SJSA1 (cell line): ENCODE results near the gene UBE2B. TPM values are rescaled to one million over a fixed set of nuclear protein-coding genes. Genes with fewer than 3 reads are reported as not detected.
"Not testable (repeated sequence)": the region's sequence is repeated elsewhere in the genome, so short reads cannot be mapped to it uniquely, and the experiment has no call there.

Experiments
- DNase-seq, 2 experiments: peaks; one replicate each; pipeline ENCODE4 v3.0.0-alpha.2; 2015 to 2020; ENCODE audit warnings: low spot score in 2 of 2, low read depth in 1 of 2
- H3K27ac ChIP-seq: fragments of 250-450 bp; sonication (Bioruptor Pico); 2 replicates; pipeline ENCODE4 v1.5.1; 2020; ENCODE audit warnings: mild to moderate bottlenecking, moderate library complexity
- H3K27me3 ChIP-seq: fragments of 250-450 bp; sonication (Bioruptor Pico); replicated peaks from 2 replicates; pipeline ENCODE4 v1.5.1; 2020; ENCODE audit warnings: mild to moderate bottlenecking, moderate library complexity
- H3K36me3 ChIP-seq: fragments of 250-450 bp; sonication (Bioruptor Pico); 2 replicates; pipeline ENCODE4 v1.5.1; 2020; ENCODE audit warnings: mild to moderate bottlenecking
- H3K4me1 ChIP-seq: fragments of 250-450 bp; sonication (Bioruptor Pico); replicated peaks from 2 replicates; pipeline ENCODE4 v1.6.1; 2021; ENCODE audit warnings: mild to moderate bottlenecking
- H3K4me3 ChIP-seq: fragments of 250-450 bp; sonication (Bioruptor Pico); 2 replicates; pipeline ENCODE4 v1.5.1; 2020; ENCODE audit warnings: mild to moderate bottlenecking
- H3K9me3 ChIP-seq: fragments of 250-450 bp; sonication (Bioruptor Pico); replicated peaks from 2 replicates; pipeline ENCODE4 v1.5.1; 2020; ENCODE audit warnings: mild to moderate bottlenecking
- total RNA-seq: library from RNA; depleted of rRNA; stranded (reverse); fragments of >200 nt; shearing (Covaris generic); gene quantifications from 2 replicates; pipeline ENCODE4 v1.2.3, GENCODE V29; 2014; rRNA removed

Gene UBE2B
- total RNA-seq: 54.4 and 55.8 TPM in 2 replicates

- no peaks in the 10 kb centered on the region for H3K9me3 ChIP-seq
- peaks cover 38% of the 10 kb centered on the region for H3K36me3 ChIP-seq
- peak within 1 kb of the TSS; percentile 99 for H3K27ac ChIP-seq
- peak within 1 kb of the TSS; percentile 86 for H3K4me3 ChIP-seq
- H3K4me1 ChIP-seq: peaks cover 17% of the 10 kb centered on the region
- no peaks in the 10 kb centered on the region for H3K27me3 ChIP-seq
- peak; percentile 100 for DNase-seq
Observed at GRCh38 chr5:134370871-134371833, at the start of gene UBE2B. Gene UBE2B (plus strand): TSS chr5:134371569. CDS start chr5:134371596, 27 bp downstream.

DNA sequence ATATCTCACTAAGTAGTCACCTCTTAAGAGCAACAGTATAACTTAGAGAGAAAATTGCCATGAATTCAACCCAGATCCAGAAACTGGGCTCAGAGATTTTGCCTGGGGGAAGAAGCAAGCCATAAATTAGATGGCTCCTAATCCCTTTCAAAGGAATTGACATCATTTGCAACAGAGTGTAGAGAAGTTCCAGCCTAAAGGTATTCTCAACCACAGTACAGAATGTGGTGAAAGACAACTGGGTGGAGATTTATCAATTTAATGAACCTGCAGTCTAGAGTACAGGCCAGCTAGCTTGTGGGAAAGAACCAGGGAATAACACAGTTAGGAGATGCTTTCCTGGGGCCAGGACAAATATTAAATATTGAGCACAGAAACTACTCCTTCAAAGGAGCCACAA, 44.0 kb upstream of the UBE2B start:
- no peak for DNase-seq
- Histone ChIP-seq H3K4me3 (no peak overlapping the region), H3K27me3 (no peaks in the 10 kb centered on the region), H3K27ac (no peak overlapping the region), H3K36me3 (no peaks in the 10 kb centered on the region), H3K4me1 (no peaks in the 10 kb centered on the region), H3K9me3 (peaks cover 12% of the 10 kb centered on the region)

GRCh38 chr5:134328619-134329018, 42.8 kb upstream of the UBE2B start:
- H3K27me3 ChIP-seq: no peaks in the 10 kb centered on the region
- DNase-seq: no peak
- H3K27ac ChIP-seq: no peak overlapping the region
- peaks cover 12% of the 10 kb centered on the region for H3K9me3 ChIP-seq
- no peak overlapping the region for H3K4me3 ChIP-seq
- H3K4me1 ChIP-seq: no peaks in the 10 kb centered on the region
- no peaks in the 10 kb centered on the region for H3K36me3 ChIP-seq

DNA sequence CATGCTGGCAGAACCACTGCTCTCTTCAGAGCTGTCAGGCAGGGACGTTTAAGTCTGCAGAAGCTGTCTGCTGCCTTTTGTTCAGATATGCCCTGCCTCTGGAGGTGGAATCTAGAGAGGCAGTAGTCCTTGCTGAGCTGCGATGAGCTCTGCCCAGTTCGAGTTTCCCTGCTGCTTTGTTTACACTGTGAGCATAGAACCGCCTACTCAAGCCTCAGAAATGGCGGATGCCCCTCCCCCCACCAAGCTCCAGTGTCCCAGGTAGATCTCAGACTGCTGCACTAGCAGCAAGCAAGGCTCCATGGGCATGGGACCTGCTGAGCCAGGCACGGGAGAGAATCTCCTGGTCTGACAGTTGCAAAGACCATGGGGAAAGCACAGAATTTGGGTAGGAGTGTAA, 34.5 kb upstream of the UBE2B start:
- not testable (repeated sequence) for DNase-seq, H3K27me3 ChIP-seq, H3K9me3 ChIP-seq, H3K4me1 ChIP-seq, H3K36me3 ChIP-seq, H3K27ac ChIP-seq, H3K4me3 ChIP-seq

GRCh38 chr5:134343500-134343899, 27.9 kb upstream of the UBE2B start:
- H3K4me1 ChIP-seq, DNase-seq, H3K36me3 ChIP-seq, H3K27me3 ChIP-seq, H3K4me3 ChIP-seq, H3K27ac ChIP-seq, H3K9me3 ChIP-seq: not testable (repeated sequence)

DNA sequence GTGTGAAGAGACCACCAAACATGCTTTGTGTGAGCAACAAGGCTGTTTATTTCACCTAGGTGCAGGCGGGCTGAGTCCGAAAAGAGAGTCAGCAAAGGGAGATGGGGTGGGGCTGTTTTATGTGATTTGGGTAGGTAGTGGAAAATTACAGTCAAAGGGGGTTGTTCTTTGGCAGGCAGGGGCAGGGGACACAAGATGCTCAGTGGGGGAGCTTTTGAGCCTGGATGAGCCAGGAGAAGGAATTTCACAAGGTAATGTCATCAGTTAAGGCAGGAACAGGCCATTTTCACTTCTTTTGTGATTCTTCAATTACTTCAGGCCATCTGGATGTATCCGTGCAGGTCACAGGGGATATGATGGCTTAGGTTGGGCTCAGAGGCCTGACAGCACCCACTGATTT, 25.9 kb upstream of the UBE2B start:
- H3K27me3 ChIP-seq, H3K27ac ChIP-seq, H3K4me1 ChIP-seq, DNase-seq, H3K9me3 ChIP-seq, H3K4me3 ChIP-seq, H3K36me3 ChIP-seq: not testable (repeated sequence)

GRCh38 chr5:134345996-134346395, 25.4 kb upstream of the UBE2B start:
- Histone ChIP-seq H3K4me1 (no peaks in the 10 kb centered on the region), H3K27me3 (no peaks in the 10 kb centered on the region), H3K9me3 (no peaks in the 10 kb centered on the region), H3K4me3 (no peak overlapping the region), H3K27ac (no peak overlapping the region), H3K36me3 (no peaks in the 10 kb centered on the region)
- no peak for DNase-seq

DNA sequence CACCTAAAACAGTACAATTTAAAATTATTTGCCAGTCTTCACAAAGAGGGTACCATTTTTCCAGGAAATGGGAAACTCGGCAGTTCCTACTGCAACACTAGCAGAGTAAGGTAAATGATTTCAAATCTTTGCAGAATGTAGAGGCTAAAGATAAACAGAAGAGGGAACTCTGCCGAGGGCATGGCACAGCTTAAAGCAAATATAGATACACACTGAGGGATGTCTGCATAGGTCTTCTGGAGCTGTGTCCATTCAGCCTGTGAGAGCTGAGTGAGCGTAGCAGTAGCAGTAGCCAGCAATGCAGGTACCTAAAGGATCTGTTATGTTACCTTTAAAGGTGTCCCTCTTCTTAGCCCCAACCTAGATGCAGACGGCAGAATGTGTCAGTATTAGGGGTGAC, 21.9 kb upstream of the UBE2B start:
- DNase-seq: no peak
- no peaks in the 10 kb centered on the region for H3K4me1 ChIP-seq
- no peaks in the 10 kb centered on the region for H3K36me3 ChIP-seq

DNA sequence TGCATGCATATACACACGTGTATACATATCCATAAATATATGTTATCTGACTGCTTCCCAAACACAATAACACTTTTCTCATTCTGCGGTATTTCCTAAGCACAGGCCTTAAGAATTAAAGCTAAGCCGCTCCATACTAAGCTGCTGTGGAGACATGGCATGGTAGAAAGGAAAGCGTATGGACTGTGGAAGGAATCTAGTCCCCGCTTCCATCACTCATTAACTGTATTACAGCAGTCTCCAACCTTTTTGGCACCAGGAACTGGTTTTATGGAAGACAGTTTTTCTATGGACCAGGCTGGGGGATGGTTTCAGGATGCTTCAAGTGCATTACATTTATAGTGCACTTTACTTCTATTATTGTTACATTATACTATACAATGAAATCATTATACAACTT, 15.7 kb upstream of the UBE2B start:
- H3K4me1 ChIP-seq: no peaks in the 10 kb centered on the region
- no peaks in the 10 kb centered on the region for H3K27me3 ChIP-seq
- no peaks in the 10 kb centered on the region for H3K9me3 ChIP-seq
- no peaks in the 10 kb centered on the region for H3K36me3 ChIP-seq
- DNase-seq: no peak
- H3K4me3 ChIP-seq: no peak overlapping the region
- H3K27ac ChIP-seq: no peak overlapping the region

More for the DNA sequence above, 21.9 kb upstream of the UBE2B start:
- Histone ChIP-seq H3K27ac (no peak overlapping the region), H3K27me3 (no peaks in the 10 kb centered on the region), H3K4me3 (no peak overlapping the region), H3K9me3 (no peaks in the 10 kb centered on the region)

DNA sequence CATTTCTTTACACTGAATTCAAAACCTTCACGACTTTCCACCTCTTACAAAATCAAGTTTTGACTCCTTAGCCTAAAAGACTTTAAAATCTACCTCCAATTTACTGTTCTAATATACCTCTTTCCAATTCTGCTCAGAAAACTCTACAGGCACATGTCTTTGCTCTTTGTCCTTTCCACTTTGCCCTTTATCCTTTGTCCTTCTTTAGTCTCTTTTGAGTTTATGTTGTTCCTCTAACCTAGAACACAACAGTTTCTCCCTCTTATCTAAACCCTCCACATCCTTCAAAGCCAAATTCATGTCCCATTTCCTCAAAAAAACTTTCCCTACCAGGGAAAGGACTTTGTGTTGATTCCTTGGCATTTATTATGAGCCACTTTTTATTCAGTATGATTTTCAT, 5.8 kb upstream of the UBE2B start:
- no peak for DNase-seq
- no peaks in the 10 kb centered on the region for H3K27me3 ChIP-seq
- H3K27ac ChIP-seq: no peak overlapping the region
- H3K4me3 ChIP-seq: no peak overlapping the region
- peaks cover 10% of the 10 kb centered on the region for H3K4me1 ChIP-seq
- peaks cover 8% of the 10 kb centered on the region for H3K36me3 ChIP-seq
- H3K9me3 ChIP-seq: no peaks in the 10 kb centered on the region

DNA sequence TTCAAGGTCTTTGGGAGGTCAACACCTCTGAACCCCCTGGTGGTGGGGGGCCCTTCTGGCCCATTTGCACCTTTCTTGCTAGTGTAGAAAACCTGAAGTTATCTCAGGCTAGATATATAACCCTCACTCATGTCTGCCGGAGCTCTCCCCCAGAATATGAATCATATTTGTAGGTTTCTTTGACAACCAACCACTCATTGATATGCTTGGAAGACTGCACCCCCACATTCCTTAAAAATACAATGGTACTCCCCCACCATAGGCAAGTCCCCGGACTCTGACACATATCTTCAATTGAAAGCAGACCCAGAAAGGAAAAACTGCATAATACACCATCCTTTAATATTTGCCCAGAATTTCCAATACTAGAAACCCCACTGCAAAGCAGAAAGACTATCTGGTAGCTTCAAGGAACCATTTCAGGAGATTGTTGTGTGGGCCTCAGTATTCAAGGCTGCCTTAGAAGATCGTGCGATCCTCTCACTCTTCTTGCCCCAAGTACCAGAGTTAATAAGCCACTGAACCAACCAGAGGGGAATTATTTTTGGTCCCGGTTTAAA, 978 bp upstream of the UBE2B start:
- no peak for DNase-seq
- Histone ChIP-seq H3K27me3 (no peaks in the 10 kb centered on the region), H3K4me3 (peak overlapping the region; percentile 86), H3K4me1 (peaks cover 17% of the 10 kb centered on the region), H3K36me3 (peaks cover 37% of the 10 kb centered on the region), H3K27ac (peak overlapping the region; percentile 99), H3K9me3 (no peaks in the 10 kb centered on the region)

GRCh38 chr5:134371834-134372340, 518 bp downstream of the UBE2B start:
- peak in 1 of 2 experiments; percentile 73 for DNase-seq
- Histone ChIP-seq H3K27ac (peak overlapping the region; percentile 99), H3K4me3 (peak overlapping the region; percentile 86), H3K4me1 (peaks cover 17% of the 10 kb centered on the region), H3K9me3 (no peaks in the 10 kb centered on the region), H3K27me3 (no peaks in the 10 kb centered on the region), H3K36me3 (peaks cover 42% of the 10 kb centered on the region)

DNA sequence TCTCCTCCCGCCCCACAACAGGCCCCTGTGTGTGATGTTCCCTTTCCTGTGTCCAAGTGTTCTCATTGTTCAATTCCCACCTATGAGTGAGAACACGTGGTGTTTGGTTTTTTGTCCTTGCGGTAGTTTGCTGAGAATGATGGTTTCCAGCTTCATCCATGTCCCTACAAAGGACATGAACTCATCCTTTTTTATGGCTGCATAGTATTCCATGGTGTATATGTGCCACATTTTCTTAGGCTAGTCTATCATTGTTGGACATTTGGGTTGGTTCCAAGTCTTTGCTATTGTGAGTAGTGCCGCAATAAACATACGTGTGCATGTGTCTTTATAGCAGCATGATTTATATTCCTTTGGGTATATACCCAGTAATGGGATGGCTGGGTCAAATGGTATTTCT, 2.3 kb downstream of the UBE2B start:
- peaks cover 54% of the 10 kb centered on the region for H3K36me3 ChIP-seq
- H3K27ac ChIP-seq, H3K4me3 ChIP-seq, H3K9me3 ChIP-seq, DNase-seq, H3K27me3 ChIP-seq: not testable (repeated sequence)
- H3K4me1 ChIP-seq: peaks cover 13% of the 10 kb centered on the region

DNA sequence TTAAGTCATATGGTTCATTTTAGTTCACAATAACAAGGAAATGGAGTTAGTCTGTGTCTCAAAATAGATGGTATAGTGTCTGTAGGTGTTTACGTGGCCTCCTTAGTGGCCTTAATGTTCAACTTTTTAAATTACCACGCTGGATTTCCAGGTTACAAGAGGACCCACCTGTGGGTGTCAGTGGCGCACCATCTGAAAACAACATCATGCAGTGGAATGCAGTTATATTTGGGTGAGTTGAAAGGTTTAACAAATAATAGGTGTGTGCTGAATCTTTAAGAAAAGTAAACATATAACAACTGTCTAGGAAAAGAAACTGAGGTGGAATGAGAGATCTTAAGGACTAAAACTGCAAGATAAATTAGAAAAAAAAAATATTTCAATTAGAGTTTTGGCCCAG, 2.9 kb downstream of the UBE2B start:
- Histone ChIP-seq H3K27me3 (no peaks in the 10 kb centered on the region), H3K27ac (no peak overlapping the region), H3K4me1 (peaks cover 13% of the 10 kb centered on the region), H3K9me3 (no peaks in the 10 kb centered on the region), H3K4me3 (no peak overlapping the region), H3K36me3 (peaks cover 59% of the 10 kb centered on the region)
- no peak for DNase-seq
